Liver (tissue), 3 donors: Measurements from ENCODE around the gene ARPC1A.

Source experiments
- EGR1 ChIP-seq, 2 donors: IDR thresholded peaks; 2 replicates each; pipeline ENCODE4 v1.6.1; 2016 to 2018; ENCODE audit warnings: antibody characterized with exemption in 2 of 2, low read depth in 2 of 2
- FOXA1 ChIP-seq: IDR thresholded peaks from 2 replicates; pipeline ENCODE4 v1.6.1; 2016; ENCODE audit warnings: antibody characterized with exemption
- HNF4G ChIP-seq: IDR thresholded peaks from 2 replicates; pipeline ENCODE4 v1.6.1; 2016; ENCODE audit warnings: antibody characterized with exemption
- JUND ChIP-seq, 2 donors: IDR thresholded peaks; 2 replicates each; pipeline ENCODE4 v1.6.1; 2016; ENCODE audit warnings: antibody characterized with exemption in 2 of 2
- RAD21 ChIP-seq, 2 donors: IDR thresholded peaks; 2 replicates each; pipeline ENCODE4 v1.6.1; 2016; ENCODE audit warnings: antibody characterized with exemption in 2 of 2, mild to moderate bottlenecking in 2 of 2
- SP1 ChIP-seq: IDR thresholded peaks from 2 replicates; pipeline ENCODE4 v1.6.1; 2018; ENCODE audit warnings: antibody characterized with exemption, mild to moderate bottlenecking
- TAF1 ChIP-seq: conservative IDR thresholded peaks from 2 replicates; pipeline ENCODE4 v1.6.1; 2016; ENCODE audit warnings: antibody characterized with exemption, mild to moderate bottlenecking
- YY1 ChIP-seq: IDR thresholded peaks from 2 replicates; pipeline ENCODE4 v1.6.1; 2016; ENCODE audit warnings: antibody characterized with exemption, mild to moderate bottlenecking
- TF ChIP-seq, protein P1 (sequence below): fragments of 150-350 bp; IDR thresholded peaks from 2 replicates; pipeline ENCODE4 v1.5.1; 2017; ENCODE audit warnings: improper control_type of control experiment, low read depth, low read length; ENCODE audit not compliant: missing input control
- TF ChIP-seq, protein P2 (sequence below): IDR thresholded peaks from 2 replicates; pipeline ENCODE4 v1.6.1; 2016; ENCODE audit warnings: antibody characterized with exemption
- TF ChIP-seq, protein P3 (sequence below): IDR thresholded peaks from 2 replicates; pipeline ENCODE4 v1.6.1; 2016; ENCODE audit warnings: antibody characterized with exemption
- donor health status: healthy.
- donor health status: healthy.

DNA sequence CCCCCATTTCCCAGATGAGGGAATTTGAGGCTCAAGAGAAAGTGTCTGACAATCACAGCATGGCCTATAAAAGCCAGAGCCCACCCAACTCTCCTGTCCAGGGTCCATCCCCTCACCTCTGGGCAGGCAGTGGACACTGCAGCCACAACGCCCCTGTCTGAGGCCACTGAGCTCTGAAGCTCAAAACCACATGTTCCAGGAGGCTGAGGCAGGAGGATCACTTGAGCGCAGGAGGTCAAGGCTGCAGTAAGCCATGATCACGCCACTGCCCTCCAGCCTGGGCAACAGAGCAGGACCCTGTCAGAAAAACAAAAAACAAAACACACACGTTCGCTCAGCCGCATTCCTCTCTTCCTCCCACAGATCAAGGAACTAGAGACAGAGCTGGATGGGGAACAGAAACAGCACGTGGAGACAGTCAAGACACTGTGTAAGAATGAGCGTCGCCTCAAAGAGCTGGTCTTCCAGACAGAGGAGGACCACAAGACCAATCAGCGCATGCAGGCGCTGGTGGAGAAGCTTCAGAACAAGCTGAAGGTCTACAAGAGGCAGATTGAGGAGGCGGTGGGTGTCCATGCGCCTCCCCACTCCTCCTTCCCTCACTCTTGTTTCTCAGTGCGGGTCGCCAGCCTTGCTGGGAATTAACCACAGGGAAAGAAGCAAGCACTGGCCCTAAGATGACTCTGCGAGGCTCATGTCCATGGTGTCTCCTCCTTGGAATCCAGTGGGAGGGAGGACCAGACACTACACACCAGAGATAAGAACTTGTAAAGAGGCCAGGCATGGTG, 20.0 kb upstream of the ARPC1A start:
- TF ChIP-seq YY1 (no peak), JUND (IDR thresholded peaks at IDR 0.05) (no peak), RAD21 (IDR thresholded peaks at IDR 0.05) (no peak), HNF4G (no peak), EGR1 (IDR thresholded peaks at IDR 0.05; ENCODE audit: low read depth in 2 of 2) (no peak), TAF1 (no peak), FOXA1 (no peak), SP1 (no peak)
- TF ChIP-seq, protein P1, sequence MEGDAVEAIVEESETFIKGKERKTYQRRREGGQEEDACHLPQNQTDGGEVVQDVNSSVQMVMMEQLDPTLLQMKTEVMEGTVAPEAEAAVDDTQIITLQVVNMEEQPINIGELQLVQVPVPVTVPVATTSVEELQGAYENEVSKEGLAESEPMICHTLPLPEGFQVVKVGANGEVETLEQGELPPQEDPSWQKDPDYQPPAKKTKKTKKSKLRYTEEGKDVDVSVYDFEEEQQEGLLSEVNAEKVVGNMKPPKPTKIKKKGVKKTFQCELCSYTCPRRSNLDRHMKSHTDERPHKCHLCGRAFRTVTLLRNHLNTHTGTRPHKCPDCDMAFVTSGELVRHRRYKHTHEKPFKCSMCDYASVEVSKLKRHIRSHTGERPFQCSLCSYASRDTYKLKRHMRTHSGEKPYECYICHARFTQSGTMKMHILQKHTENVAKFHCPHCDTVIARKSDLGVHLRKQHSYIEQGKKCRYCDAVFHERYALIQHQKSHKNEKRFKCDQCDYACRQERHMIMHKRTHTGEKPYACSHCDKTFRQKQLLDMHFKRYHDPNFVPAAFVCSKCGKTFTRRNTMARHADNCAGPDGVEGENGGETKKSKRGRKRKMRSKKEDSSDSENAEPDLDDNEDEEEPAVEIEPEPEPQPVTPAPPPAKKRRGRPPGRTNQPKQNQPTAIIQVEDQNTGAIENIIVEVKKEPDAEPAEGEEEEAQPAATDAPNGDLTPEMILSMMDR, result no peak
- TF ChIP-seq, protein P2, sequence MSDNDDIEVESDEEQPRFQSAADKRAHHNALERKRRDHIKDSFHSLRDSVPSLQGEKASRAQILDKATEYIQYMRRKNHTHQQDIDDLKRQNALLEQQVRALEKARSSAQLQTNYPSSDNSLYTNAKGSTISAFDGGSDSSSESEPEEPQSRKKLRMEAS, result no peak
- TF ChIP-seq, protein P3, sequence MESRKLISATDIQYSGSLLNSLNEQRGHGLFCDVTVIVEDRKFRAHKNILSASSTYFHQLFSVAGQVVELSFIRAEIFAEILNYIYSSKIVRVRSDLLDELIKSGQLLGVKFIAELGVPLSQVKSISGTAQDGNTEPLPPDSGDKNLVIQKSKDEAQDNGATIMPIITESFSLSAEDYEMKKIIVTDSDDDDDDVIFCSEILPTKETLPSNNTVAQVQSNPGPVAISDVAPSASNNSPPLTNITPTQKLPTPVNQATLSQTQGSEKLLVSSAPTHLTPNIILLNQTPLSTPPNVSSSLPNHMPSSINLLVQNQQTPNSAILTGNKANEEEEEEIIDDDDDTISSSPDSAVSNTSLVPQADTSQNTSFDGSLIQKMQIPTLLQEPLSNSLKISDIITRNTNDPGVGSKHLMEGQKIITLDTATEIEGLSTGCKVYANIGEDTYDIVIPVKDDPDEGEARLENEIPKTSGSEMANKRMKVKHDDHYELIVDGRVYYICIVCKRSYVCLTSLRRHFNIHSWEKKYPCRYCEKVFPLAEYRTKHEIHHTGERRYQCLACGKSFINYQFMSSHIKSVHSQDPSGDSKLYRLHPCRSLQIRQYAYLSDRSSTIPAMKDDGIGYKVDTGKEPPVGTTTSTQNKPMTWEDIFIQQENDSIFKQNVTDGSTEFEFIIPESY, result no peak
